NCI-H2081 treated with DMSO at 0.1 percent for 48 hours (cell line): ENCODE measurements around the gene WDR18.
"Not testable (repeated sequence)": the region's sequence is repeated elsewhere in the genome, so short reads cannot be mapped to it uniquely, and the experiment has no call there.

Experiments used
- DNase-seq: peaks from one replicate; lab custom pipeline; 2025; lab: John Stamatoyannopoulos, UW

The WDR18 gene

DNA sequence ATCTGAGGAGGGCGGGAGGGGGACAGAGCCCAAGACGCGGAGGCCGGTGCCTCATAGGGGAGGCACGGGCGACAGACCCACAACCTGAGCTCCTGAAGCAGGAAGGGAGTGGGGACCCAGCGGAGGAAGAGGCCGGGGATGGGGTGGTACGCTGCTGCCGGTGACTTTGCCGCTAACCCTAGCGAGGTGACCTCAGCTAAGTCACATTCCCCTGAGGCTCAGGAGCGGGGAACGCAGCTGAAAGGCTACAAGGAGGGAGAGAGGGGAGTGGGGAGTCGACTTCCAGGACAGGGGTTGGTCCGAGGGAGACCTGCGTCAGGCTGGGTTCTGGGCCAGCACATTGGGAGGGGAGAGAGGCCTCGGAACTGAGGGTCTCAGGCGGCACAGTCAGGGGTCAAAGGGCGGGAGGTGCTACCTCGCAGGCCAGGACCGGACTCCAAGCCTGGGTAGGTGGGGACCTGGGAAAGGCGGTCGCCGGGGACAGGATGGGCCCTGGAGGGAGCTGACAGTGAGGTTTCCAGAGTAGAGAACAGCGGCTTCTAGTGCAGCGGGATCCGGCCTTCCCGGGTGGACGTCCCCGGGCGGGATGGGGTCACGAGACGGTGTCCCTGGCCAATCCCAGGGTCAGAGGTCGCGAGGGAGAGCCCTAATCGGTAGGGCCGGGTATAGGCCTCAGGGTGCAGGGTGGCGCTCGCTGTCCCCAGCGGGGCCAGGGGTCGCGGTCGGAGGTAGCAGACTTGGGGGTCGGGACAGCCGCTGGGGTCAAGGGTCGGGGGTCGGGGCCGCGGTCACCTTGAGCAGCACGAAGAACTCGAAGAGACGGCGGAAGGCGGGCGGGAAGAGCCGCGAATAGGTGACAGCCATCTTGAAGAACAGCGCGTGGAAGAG lies 36.1 kb downstream of the WDR18 start:
- no peak for DNase-seq

DNA sequence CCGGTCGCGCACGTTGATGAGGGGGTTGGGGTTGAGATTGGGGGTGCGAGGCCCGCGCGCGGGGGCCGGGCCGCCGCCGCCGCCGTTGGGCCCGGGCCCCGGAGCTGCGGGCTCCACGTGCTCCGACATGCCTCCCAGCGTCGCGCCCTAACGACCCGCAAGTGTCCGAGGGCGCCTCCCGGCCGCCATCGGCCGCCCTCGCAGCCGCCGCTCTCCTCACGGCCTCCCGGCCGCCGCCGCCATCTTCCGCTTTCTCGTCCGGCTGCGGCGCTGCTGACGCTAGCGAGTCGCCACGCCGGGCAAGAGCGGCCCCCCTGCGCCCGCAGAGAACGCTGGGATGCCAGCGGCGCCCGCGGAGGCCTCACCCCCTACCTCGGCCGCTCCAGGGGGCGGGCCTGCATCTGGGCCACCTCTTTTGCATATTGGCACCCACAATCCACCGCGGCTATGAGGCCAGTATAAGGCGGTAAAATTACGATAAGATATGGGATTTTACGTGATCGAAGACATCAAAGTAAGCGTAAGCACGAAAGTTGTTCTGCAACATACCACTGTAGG lies 36.8 kb downstream of the WDR18 start, which contains the start of gene TMEM259:
TMEM259 (minus strand) TSS at position 256 of the 558 bp plus-strand sequence; CDS start at position 129, 127 bp downstream.
- peak; percentile 87 for DNase-seq

DNA sequence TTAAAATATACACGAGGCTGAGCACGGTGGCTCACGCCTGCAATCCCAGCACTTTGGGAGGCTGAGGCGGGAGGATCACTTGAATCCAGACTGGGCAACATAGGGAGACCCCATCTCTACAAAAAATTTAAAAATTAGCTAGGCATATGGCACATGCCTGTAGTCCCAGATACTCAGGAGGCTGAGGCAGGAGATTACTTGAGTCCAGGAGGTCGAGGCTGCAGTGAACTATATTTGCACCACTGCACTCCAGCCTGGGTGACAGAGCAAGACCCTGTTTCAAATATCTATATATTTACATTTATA lies 39.7 kb downstream of the WDR18 start:
- not testable (repeated sequence) for DNase-seq

DNA sequence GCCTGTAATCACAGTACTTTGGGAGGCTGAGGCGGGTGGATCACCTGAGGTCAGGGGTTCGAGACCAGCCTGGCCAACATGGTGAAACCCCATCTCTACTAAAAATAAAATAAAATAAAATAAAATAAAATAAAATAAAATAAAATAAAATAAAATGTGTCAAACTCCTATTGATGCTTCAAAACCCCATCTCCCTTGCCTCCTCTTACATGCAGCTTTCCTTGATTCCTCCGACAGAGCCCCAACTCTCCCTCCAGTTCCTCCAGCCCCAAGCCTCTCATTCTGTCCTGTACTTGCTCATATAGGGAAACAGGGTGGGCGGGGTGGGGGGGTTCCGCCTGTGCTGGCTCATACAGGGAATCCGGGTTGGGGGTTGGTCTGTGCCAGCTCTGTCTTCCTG lies 40.9 kb downstream of the WDR18 start:
- DNase-seq: not testable (repeated sequence)

DNA sequence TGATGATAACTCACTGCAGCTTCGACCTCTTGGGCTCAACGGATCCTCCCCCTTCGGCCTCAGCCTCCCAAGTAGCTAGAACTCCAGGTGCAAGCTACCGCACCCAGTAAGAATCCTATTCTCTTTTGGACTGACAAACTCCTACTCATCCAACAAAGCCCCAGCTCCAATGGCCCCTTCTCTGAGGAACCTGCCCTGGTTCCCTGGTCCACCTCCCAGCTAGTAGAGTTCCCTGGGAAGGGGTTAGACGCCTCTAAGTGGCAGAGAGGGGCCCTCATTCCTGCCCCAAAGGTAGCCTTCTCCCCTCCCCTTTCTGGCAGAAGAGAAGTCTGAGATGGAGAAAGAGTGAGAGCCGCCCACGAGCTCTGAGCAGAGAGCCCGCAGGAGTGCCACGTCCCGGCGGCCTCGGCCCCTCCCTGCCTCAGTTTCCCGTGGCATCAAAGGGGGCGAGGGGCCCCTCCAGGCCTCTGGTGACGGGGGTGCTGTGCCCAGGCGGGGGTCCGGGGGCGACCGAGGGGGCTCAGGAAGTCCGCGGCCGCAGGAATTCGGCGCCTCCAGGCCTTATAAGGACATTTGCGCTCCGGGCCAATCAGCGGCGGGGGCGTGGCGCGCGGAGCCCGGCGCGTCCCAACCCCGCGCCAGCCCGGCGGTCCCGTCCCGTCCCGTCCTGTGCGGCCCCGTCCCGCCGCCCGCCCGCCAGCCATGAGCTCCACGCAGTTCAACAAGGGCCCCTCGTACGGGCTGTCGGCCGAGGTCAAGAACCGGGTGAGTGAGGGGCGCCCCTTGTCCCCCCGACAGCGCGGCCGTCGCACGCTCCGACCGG lies 42.0 kb downstream of the WDR18 start, which contains the start of gene CNN2:
CNN2 (plus strand) TSS at position 649 of the 823 bp plus-strand sequence; CDS start at position 703, 54 bp downstream.
- no peak for DNase-seq

DNA sequence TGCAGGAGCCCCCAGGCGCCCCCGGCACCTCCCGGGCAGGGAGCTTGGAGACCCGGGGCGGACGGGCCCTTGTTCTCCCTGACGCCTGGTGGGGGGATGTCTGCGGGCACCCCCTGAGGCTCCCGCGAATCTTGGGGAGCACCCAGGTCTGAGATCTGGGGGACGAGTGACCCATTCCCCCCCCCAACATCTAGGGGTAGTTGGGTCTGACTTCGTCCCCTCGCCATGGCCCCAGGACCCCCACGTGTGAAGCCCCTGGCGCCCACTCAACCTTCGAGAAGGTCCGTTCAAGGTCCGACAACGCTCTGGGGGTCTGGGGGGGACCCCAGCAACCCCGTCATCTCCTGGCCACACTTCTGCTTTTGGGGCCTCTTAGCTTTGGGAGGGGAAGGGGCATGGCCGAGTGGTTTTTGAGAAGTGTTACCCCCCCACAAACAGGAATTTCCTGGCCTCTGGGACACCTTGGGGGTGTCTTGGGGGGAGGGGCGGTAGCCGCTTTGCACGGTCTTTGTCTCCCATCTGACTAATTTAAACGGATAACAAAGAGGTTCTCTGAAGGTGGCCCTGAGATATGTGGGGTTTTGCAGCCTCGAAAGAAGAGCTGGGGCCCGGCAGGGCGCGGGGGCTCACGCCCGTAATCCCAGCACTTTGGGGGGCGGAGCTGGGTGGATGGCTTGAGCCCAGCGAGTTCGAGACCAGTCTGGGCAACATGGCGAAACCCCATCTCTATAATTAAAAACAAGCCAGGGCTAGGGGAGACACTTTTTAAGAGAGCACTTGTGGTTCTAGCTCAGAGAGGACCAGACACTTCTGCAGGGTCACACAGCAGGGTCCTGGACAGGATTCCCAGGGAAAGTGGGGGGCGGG lies 42.9 kb downstream of the WDR18 start:
- DNase-seq: no peak

DNA sequence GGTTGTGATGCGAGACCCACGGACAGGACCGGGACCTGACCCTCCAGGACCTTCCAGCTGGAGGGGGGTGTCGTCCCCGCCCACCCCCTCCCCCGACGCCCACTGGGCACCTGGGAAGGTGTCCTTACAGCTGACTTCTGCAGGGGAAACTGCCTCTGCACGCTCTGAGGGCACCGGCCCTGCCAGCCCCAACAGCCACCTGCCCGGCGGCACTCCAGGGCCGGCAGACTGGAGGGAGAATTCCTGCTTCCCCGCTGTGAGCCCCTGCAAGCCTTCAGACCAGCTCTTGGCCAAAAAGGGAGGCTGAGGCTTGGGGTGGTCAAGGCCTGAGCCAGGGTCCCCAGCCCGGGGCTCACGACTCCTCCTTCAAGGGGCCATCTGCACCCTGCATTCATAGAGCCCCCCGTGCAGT lies 43.5 kb downstream of the WDR18 start:
- DNase-seq: no peak

DNA sequence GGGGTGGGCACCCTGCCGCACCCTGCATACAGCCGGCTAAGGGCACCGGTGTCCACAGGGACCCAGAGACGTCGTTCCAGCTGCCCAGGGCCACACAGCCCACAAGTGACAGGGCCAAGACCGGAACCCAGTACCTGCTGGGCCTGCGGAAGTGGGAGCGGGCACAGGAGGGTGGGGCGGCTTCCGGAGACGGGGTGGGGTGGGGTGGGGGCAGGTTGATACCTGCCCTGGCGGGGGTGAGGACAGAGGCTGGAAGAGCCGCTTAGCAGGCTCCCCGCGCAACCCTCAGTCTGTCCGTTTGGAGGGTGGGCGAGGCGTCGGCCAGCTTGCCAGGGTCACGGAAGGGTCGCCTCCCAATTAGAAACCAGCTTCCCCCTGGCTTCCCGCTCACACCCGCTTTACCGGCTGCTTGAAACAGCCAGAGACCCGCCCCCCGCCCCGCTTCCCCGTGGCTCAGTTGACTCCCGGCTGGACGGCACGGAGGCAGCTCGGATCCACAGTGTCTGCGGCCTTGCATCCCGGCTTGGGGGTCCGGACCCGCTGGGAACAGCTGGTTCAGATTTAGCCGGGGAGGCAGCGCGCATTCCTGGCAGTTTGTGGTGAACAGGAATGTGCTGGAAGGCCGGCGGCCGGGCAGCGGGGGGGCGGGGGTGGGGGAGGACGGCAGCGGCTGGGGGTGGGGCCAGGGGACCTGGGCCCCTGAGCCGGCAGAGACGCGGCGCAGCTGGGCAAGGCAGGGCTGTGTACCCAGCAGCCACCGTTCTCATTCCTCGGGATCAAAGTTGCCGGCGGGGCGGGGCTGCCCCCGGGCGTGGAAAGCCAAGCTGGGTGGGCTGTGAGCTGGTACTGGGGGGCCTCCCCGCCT lies 44.1 kb downstream of the WDR18 start:
- DNase-seq: no peak

DNA sequence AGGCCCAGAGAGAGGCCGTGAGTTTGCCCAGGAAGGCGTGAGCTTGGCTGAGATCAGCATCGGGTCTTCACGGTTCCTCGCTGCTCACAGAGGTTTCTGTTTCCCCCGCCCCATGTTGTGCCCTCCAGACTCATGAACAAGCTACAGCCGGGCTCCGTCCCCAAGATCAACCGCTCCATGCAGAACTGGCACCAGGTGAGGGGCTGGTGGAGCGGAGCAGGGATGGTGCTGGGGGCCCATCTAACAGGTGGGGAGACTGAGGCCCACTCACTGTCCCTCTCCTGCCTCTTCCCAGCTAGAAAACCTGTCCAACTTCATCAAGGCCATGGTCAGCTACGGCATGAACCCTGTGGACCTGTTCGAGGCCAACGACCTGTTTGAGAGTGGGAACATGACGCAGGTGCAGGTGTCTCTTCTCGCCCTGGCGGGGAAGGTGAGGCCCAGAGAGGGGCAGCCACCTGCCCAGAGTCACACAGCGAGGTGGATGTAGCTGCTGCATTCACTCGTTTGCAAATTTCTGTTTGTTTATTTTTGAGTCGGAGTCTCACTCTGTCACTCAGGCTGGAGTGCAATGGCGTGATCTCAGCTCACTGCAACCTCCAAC lies 48.2 kb downstream of the WDR18 start:
- no peak for DNase-seq

DNA sequence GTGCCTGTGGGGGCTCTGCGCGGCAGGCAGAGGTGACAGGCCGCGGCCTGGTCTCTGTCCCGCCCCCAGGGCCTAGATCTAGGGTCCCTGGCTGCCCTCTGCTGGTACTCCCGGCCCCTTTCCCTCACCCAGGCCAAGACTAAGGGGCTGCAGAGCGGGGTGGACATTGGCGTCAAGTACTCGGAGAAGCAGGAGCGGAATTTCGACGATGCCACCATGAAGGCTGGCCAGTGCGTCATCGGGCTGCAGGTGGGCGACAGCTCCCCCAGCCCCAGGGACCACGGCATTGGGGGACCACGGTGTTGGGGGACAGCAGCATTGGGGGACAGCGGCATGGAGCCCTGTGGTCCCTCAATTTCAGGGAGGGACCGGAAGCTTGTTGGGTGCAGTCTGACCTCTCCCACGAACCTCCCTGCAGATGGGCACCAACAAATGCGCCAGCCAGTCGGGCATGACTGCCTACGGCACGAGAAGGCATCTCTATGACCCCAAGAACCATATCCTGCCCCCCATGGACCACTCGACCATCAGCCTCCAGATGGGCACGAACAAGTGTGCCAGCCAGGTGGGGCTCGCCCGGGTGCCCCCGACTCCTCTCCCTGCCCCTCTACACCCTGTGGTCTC lies 52.0 kb downstream of the WDR18 start:
- DNase-seq: no peak

DNA sequence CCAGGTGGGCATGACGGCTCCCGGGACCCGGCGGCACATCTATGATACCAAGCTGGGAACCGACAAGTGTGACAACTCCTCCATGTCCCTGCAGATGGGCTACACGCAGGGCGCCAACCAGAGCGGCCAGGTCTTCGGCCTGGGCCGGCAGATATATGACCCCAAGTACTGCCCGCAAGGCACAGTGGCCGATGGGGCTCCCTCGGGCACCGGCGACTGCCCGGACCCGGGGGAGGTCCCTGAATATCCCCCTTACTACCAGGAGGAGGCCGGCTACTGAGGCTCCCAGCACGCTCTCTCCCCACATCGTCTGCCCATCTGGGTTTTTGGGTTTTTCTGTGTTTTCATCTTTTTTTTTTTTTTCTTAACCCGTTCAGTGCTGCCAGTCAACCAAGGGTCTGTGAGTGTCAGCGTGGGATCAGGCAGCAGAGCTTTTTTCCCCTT lies 53.5 kb downstream of the WDR18 start:
- no peak for DNase-seq

DNA sequence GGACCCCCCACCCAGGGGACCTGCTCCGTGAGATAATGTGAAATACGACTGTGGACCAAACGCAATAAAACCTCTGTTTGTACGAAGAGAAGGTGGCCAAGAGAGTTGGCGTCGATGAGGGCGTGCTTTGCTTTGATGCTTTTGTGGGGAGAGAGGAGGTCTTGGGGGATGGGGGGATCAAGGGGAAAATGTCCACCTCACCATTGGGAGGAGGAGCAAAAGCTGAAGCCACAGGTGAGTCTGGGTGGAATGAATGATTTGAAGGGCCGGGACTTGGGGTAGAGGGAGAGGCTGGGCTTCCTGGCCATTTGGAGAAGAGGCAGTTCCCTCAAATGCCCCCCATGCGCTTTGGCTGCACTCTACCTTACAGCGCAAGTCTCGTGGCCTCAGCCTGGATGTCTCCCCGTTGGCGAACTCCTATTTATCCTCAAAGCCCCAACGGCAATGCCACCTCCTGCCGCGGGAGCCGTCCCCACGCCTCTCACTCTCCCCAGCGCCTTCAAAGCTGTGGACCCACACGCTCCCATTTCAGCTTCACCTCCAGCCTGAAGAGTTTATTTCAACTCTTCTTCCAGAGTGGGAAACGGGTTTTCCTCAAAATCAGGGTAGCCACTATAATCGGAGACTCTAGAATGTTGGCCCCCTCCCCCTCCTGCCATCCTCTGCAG lies 55.0 kb downstream of the WDR18 start:
- DNase-seq: no peak

DNA sequence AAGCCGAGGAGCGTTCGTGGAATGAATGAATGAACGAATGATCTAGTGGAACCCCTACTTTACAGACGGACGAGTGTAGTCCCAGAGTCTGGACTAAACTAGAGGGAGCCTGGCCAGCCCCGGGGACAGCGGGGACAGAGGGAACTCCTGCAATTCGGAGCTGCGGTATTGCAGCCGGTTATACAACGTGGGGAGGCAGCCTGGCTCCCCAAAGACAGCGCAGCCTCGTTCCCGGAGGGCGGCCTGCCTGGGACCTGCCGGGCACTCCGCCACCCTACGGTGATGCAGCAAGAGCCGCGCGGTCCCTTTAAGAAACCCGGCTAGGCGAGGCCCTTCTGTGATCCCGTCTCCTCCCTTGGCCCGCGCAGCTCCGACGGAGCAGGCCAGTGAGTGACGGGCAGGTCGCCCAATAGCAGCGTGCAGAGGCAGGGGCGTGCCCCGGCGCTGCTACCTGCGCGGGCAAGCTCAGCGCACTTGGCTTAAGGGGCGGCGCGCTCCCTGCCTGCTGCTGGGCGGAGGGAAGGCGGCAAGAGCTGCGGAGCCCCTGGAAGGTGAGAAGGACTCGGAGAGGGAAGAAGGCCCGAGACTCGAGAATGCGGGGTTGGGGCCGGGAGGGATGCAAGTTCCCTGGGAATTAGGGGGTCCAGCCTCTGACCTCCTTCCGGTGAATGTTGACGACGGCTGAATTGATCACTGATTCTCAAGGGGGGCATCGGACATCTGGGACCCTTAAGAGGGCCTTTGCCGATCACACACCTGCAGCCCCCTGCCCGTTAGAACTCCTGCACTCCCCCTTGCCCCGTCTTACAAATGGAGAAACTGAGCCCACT lies 55.7 kb downstream of the WDR18 start, which contains the start of gene ABCA7:
ABCA7 (plus strand) TSS at position 462 of the 830 bp plus-strand sequence. CDS start 1,255 bp downstream, outside the sequence.
- peak; percentile 86 for DNase-seq

DNA sequence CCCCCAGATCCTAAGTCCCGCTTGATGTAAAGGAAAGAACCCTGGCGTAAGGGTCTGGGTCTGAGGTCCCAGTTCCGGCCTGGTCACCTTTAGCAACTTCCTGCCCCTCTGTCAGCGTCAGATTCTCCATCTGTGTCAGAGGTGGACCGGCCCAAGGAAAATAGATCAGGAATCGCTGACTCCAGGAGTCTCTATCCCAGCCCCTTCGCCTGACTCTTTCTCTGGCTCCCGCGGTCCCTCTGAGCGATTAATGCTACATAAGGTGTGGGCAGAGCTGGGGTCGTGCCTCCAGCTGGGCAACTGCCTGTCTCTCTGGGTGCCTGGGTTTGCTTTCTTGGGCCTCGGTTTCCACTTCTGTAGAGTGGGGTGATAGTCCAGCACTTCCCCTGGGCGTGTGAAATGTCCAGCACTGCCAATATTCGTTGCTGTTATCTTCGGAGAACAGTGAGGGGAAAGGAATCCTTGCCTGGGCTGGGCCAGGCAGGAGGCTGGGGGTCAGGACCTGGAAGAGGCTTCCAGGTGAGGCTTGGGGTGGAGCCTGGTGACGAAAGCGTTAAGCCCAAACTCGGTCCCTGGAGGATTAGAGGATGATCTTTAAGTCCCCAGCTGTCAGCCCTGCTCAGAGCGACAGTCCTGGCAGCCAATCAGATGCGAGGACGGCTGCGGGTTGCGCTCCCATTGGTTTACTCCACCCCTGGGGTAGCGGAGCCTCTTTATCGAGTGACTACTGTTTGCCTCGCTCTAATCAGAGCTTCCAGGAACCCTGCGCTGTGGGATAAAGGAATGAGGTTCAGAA lies 56.5 kb downstream of the WDR18 start:
- DNase-seq: peak; percentile 47

DNA sequence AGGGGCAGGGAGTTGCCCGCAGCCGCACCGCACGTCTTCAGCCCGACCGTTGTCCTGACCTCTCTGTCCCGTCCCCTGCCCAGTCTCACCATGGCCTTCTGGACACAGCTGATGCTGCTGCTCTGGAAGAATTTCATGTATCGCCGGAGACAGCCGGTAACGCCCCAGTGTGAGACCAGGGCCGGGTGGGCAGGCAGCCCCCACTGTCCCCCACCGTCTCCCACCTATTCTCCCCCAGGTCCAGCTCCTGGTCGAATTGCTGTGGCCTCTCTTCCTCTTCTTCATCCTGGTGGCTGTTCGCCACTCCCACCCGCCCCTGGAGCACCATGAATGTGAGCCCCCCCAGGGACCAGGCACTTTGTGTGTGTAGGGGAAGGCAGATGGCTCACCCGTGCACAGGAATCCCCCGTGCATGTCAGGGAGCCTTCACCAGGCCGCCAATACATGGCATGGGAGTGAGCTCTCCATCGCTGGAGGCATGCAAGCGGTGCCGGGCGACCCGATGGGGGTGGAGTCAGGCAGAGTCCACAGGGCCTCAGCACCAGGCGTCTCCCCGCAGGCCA lies 57.2 kb downstream of the WDR18 start:
- no peak for DNase-seq

DNA sequence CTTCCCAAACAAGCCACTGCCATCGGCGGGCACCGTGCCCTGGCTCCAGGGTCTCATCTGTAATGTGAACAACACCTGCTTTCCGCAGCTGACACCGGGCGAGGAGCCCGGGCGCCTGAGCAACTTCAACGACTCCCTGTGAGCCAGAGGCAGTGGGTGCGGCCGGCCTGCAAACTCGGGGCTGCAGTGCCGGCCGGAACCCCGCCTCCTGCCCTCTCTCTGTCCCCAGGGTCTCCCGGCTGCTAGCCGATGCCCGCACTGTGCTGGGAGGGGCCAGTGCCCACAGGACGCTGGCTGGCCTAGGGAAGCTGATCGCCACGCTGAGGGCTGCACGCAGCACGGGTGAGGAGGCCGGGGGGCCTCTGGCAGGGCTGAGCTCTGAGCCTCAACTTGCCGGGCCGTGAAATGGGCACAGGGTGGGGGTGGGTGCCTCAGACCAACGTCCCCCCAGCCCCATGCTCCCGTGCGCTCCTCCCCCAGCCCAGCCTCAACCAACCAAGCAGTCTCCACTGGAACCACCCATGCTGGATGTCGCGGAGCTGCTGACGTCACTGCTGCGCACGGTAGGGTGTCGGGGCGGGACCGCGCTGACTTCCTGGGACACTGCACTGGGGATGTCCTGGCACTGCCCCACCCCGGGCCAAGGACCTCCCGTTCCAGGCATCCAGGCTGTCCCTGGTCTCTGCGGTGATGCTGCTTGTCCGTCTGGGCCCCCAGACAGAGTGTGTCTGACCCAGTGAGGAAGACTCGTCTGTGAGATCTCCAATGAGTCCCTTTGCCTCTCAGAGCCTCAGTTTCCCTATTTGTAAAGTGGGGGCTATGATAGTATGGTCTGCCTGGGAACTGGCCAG lies 57.9 kb downstream of the WDR18 start:
- no peak for DNase-seq
